Neural cell (in vitro differentiated cells): ENCODE results near the gene ROS1.

Source experiments
- CTCF ChIP-seq: fragments of 450-650 bp; IDR thresholded peaks from 2 replicates; pipeline ENCODE4 v1.5.1; 2014; ENCODE audit warnings: antibody characterized with exemption, mild to moderate bottlenecking, moderate library complexity; ENCODE audit not compliant: poor library complexity, severe bottlenecking
- EP300 ChIP-seq: fragments of 450-650 bp; conservative IDR thresholded peaks from 2 replicates; pipeline ENCODE4 v1.6.1; 2014; ENCODE audit warnings: antibody characterized with exemption, mild to moderate bottlenecking, moderate library complexity; ENCODE audit not compliant: poor library complexity, severe bottlenecking
- EZH2 ChIP-seq: fragments of 200-600, 300-800 bp; shearing (Covaris generic), sonication (generic); IDR thresholded peaks from 2 replicates; pipeline ENCODE4 v1.6.1; 2014; ENCODE audit warnings: antibody characterized with exemption, low read length, borderline replicate concordance, mild to moderate bottlenecking; ENCODE audit not compliant: insufficient read depth, poor library complexity, severe bottlenecking
- RAD21 ChIP-seq: fragments of 450-650 bp; conservative IDR thresholded peaks from 2 replicates; pipeline ENCODE4 v1.6.1; 2014; ENCODE audit warnings: antibody characterized with exemption, mild to moderate bottlenecking, moderate library complexity
- TAF1 ChIP-seq: IDR thresholded peaks from 2 replicates; pipeline ENCODE4 v1.6.1; 2012; ENCODE audit warnings: low read depth

- no peak for TF ChIP-seq CTCF
- no peak for TF ChIP-seq RAD21
- TF ChIP-seq TAF1 = no peak
- no peak for TF ChIP-seq EZH2
- TF ChIP-seq EP300 = no peak
These were observed 52.4 kb downstream of the ROS1 start for GRCh38 chr6:117373211-117373813.
